Right ventricle myocardium superior (tissue), 1 donor: ENCODE results near the gene LTBP3. TPM values are rescaled to one million over a fixed set of nuclear protein-coding genes. Genes with fewer than 3 reads are reported as not detected.

ENCODE experiments used
- ATAC-seq: fragments of 200-7000 bp; cut with Tn5 transposase; one replicate; pipeline ENCODE4 v1.9.1; 2020; ENCODE audit warnings: mild to moderate bottlenecking; ENCODE audit not compliant: poor library complexity
- DNase-seq: peaks from one replicate; pipeline ENCODE4 v3.0.0-alpha.2; 2020
- intact Hi-C: fragments of 100-400 bp; cut with DNase I; formaldehyde crosslinking; loops from one replicate; pipeline ENCODE4 v1.11.2; 2022
- total RNA-seq: library from RNA; stranded (reverse); fragmentation: NEBNext Ultra II Directional; extraction: Animal tissue kit (Norgen Biotek cat#: 25700); gene quantifications from one replicate; pipeline ENCODE4 v1.2.1, GENCODE V29; 2021
- donor health status: DM: no; HTN: yes; CAD: no; lungs with severe emphysema.

LTBP3 gene
- total RNA-seq, 1 donor from 2014 or later = 73.4 TPM

DNA sequence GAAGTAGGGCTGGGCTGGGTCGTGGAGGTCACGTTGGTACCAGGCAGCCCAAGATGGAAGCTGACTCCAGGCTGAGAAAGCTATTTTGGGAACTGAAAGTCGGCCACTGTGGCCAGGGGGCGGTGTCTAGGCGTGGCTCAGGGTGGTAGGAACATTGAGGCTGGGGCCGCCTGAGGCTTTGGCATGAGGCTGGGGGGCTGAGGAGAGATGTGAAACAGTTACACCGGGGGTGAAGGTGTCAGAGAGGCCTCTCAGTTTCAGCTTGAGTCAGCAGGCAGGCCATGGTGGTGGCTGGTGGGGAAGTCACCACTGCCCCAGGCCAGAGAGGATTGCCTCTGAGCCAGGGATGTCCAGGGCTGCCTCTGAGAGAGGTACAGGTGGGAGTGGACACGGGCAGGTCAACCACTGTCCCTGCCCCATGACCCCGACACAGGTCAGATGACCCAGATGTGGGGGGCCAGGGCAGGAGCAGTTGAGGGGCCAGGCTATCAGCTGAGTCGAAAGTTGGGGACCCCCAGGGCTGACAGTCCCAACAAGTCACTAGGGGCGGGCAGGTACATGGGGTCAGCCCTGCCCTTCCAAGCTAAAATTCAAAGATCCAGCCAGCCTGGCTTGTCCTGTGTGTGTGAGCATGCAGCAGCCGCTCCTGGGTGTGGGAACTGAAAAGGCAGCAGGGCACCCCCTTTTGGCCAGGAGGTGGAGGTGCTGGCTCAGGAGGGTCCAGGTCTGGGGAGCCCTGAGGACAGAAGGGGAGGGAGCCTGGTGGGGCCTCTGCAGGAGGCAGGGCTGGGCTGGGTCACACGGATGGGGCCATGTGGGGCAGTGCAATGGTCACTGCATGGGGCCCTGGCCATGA lies 30.3 kb upstream of the LTBP3 start:
- DNase-seq (peak; percentile 76), ATAC-seq (peak; percentile 68)
- intact Hi-C loops = no loop called here

DNA sequence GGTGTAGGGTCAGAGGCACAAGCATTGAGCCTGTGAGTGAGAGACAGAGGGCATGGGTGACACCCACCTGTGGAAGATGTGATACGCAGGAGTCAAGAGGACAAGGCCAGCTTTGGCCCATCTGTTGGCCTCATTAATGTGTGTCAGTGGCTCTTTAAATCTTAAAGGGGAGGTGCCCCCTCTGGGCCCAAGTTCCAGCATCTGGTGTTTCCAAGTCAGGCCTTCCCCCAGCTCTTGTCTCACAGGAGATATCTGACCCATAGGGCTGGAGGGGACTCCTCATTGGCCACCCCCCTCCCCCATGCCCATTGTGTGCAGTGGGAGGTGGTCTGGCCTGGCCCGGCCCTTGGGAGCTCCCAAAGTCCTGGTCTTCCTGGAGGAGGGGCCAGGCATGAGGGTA lies 28.5 kb upstream of the LTBP3 start:
- no peak for DNase-seq
- intact Hi-C loops = no loop called here
- peak; percentile 20 for ATAC-seq

DNA sequence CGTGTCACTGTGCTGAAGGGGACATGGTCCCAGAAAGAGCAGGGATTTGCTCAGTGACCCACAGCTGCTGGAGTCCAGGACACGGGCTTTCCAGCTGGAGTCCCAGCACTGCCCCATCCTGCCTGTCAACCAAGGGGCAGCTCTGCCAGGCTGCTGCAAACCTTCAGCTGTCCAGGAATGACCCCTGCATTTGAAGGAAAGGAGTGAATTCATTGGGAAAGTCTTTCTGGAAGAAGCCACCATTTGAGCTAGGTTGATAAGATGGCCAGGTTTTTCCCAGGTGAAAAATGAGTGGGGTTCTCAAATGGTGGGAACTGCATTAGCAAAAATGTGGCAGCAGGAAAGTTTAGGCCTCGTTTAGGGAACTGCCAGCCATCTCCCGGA lies 28.1 kb upstream of the LTBP3 start:
- no peak for ATAC-seq
- intact Hi-C loops = no loop called here
- DNase-seq = no peak

DNA sequence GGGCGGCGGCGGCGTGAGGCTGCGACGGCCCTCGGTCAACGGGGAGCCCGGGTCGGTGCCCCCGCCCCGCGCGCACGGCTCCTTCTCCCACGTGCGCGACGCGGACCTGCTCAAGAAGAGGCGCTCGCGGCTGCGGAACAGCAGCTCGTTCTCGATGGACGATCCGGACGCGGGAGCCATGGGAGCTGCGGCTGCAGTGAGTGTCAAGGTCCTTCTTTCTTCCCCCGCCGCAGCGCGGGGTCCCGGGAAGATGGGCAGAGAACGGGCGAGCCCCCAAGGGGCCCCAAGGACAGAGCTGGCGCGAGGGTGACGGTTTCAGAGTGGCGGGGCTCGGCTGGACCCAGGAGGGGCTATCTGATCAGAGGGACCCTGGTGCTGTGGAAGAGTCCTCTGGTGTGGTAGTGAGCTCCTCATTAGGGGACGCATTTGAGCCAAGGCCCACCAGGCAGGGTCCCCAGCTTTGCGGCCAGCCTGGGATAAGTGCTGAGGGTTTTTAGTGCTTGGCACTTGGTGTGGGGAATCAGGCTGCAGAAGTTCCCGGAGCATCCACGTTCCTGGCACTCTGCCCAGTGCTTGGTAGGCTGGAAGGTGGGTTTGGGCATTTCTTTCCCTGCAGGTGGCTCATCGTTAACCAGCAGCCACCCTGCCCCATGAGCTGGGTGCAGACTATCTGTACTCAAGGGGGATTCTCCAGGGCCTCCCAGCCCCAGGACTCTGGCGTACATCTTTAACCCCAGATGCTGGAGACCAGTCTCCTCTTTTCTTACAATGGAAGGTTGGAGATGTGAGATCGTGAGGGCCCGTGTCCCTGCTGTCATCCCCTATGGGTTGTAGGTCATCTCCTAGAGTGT lies 27.5 kb upstream of the LTBP3 start:
- DNase-seq (no peak), ATAC-seq (no peak)
- intact Hi-C loops = no loop called here

DNA sequence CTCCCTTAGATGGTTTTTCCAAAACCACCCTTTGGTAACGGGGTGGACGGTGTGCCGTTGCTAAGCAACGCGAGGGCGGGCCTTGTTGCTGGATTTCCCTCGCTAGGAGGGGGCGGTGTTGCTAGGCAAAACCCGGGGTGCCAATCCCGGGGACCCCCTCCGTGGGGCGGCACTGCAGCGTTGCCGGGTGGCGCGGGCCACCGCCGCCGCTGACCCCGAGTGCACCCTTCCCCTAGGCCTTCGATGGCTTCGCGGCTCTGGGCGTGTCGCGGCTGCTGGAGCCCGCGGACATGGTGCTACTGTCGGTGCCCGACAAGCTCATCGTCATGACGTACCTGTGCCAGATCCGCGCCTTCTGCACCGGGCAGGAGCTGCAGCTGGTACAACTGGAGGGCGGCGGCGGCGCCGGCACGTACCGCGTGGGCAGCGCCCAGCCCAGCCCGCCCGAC lies 26.6 kb upstream of the LTBP3 start:
- ATAC-seq = no peak
- DNase-seq = no peak
- intact Hi-C loops = no loop called here

DNA sequence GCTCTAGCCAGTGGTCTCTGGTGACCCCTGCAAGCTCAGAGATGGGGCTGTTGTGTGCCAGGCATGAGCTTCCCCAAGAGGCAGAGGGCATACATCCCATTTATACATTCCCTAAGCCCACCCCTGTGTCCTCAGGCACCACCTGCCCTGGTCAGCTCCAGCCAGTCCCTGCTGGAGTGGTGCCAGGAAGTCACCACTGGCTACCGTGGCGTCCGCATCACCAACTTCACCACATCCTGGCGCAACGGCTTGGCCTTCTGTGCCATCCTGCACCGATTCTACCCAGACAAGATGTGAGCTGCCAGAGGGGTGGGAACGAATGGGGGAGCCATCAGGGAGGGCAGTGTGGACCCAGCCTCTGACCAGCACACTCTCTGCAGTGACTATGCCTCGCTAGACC lies 25.9 kb upstream of the LTBP3 start:
- no peak for DNase-seq
- intact Hi-C loops = no loop called here
- no peak for ATAC-seq

DNA sequence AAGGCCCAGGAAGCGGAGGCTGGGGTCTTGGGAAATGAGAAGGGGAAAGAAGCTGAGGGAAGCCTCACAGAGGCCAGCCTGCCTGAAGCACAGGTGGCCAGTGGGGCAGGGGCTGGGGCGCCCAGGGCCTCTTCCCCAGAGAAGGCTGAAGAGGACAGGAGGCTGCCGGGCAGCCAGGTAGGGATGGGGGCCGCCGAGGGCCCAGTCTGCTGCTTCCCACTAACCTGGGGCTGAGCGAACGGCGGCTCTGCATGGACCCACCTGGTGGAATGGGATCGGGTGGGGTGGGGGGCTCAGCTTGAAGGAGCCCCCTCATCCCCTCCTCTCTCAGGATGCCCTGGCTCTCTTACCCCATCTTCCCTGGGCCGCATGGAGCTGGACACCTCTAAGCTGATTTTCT lies 25.4 kb upstream of the LTBP3 start:
- DNase-seq (no peak), ATAC-seq (no peak)
- intact Hi-C loops = no loop called here

DNA sequence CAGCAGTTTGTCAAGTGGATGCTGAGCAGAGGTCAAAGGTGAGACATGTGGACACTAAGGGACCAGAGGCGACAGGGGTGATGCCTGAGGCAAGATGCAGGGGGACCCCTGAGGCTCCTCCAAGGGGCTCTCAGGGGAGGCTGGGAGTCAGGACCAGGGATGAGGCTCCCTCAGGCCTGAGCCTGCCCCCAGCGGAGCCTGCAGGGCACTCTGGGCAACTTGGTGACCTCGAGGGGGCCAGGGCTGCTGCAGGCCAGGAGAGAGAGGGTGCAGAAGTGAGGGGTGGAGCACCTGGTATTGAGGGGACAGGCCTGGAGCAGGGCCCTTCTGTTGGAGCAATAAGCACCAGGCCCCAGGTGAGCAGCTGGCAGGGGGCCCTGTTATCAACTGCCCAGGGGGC lies 23.8 kb upstream of the LTBP3 start:
- intact Hi-C loops = no loop called here
- no peak for ATAC-seq
- DNase-seq = no peak

DNA sequence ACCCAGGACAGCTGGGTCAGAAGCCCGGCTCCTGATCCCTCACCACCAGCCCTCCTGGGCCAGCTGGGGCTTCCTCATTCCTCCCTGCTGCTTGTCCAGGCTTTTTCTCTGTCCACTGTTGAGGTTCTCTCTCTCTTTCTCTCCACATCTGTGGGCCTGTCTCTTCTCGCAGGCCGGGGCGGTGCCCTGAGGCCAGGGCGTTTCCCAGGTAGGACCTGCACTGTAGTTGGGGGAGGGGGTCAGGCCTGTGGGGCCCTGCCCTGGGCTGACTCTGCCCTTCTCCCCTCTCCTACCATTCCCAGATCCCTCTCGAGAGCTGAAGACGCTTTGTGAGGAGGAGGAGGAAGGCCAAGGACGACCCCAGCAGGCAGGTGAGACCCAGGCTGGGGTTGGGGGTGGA lies 22.6 kb upstream of the LTBP3 start:
- ATAC-seq (no peak), DNase-seq (no peak)
- intact Hi-C loops = no loop called here

DNA sequence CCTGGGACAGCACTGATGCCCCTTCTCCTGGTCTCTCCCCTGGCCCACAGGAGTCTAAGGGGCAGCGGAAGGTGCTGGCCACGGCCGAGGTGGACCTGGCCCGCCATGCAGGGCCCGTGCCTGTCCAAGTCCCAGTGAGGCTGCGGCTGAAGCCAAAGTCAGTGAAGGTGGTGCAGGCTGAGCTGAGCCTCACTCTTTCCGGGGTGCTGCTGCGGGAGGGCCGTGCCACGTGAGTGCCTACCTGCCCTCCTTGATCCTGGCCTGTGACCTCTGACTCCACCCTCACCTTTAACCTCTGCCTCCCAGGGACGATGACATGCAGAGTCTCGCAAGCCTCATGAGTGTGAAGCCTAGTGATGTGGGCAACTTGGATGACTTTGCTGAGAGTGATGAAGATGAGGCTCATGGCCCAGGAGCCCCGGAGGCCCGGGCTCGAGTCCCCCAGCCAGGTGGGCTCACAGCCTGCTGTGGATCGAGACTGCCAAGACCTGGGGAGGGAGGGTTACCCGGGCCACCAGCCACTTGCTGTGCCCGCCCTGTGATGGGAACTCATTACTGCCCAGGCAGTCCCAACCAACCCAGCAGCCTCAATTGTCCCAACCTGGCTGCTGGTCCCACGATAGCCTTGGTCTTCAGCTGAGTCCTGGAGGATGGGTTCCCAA lies 22.0 kb upstream of the LTBP3 start:
- no peak for ATAC-seq

DNA sequence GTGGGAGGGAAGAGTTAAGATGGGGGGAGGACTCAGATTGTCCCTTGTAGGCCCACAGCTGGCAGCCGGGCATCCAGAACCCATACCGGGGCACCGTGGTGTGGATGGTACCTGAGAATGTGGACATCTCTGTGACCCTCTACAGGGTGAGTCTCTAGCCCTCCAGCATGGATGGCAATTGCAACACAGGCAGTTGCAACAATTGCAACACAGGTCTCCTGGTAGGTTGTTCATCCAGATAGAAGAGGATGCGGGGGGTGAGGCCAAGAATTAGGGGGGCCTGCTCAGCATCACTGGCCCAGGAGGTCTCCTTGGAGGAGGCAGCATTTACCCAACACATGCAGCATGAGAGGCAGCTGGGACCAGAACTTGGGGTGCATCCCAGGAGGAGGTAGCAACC lies 21.1 kb upstream of the LTBP3 start:
- ATAC-seq = no peak
- intact Hi-C loops = no loop called here
- no peak for DNase-seq

More for the DNA sequence above, 22.0 kb upstream of the LTBP3 start:
- intact Hi-C loops = no loop called here
- DNase-seq = no peak

DNA sequence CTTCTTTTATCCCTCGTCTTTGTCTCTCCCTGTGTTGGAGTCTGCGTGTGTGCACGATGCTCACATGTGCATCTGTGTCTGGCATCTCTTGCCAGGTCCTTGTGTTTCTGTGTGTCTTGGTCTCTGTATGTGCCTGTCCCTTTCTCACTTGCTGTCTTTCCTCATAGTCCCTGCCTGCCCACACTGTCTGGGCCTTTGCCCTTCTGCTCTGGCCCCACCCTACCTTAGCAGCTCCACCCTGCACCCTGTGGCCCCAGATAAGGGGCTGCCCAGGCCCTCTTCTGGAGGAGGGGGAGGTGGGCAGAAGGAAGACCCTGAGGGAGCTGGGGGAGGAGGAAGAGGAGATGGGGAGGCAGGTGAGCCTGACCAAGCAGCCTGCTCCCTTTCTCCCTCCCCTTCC lies 20.5 kb upstream of the LTBP3 start:
- no peak for DNase-seq
- intact Hi-C loops = no loop called here
- ATAC-seq = no peak

DNA sequence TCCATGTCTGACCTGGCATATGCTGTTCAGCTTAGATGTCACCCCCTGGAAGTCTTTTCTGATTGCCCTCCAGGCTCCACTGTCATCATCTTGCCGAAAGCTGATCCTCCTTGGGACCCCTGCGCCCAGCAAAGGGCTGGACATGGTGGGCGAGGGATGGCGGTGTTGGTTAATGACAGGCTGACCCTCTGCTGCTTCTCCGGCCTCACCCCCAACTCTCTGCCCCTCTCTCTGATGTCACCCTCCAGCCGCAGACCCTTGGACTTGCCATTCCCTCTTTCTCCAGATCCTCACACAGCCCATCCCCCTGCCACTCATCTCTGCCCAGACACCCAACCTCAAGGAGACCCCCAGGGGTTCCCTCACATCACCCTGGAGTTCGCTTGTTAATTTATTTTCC lies 20.0 kb upstream of the LTBP3 start:
- ATAC-seq (no peak), DNase-seq (no peak)
- intact Hi-C loops = no loop called here

DNA sequence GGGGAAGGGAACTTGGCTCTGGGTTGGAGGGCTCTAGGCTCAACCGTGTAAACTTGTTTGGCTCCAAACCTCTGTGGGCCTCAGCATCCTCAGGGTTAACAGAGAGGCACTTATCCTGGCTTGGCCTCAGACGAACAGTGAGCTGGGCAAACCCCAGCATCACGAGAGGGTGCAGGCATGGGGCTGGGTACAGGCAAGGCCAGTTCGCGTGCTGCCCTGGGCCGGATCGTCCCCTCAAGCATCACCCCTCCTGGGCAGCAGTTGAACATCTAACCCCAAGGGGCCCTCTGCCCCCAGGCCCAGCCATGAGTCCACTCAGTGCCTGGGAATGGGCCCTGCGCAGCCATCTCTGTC lies 19.6 kb upstream of the LTBP3 start:
- ATAC-seq = no peak
- intact Hi-C loops = no loop called here

DNA sequence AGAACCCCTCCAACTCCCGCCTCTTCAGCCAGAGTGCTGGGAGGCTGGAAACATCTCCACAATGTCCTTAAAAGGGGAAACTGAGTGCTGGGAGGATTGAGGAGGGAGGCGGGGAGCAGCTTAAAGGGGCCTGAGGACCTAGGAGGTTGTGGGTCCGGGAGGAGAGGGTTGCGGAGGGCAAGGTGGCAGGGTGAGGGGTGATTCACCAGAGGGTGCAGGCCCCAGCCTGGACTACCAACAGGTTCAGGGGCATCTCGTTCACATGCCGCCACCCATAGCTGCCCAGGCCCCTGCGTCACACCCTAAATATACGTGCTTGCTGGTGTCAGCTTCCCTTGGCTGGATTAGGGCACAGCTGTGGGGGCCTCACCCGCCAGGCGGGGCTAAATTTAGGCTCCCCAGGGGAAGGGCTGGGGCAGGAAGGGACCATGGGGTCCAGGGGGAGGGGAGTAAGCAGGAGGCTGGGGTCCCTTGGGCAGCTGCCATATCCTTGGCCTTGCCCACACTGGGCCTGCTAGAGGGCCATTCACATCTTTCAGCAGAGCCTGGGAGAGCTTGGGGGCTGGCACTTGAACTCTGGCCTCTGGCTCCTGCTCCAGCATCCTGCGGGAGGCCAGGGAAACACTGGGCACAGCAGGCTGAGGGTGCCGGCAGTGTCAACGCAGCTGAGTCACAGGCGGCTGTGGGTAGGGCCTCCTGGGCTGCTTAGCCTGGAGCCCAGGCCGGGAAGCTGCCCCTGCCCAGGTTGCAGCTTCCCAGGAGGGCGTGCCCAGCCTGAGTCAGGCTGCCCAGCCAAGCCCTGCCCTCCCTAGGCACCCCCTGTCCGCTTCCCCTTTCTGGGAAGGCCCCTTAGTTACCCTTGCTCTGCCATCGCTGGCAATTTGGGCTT lies 19.0 kb upstream of the LTBP3 start:
- intact Hi-C loops = no loop called here
- ATAC-seq (peak; percentile 18), DNase-seq (peak; percentile 81)

More for the DNA sequence above, 19.6 kb upstream of the LTBP3 start:
- no peak for DNase-seq

DNA sequence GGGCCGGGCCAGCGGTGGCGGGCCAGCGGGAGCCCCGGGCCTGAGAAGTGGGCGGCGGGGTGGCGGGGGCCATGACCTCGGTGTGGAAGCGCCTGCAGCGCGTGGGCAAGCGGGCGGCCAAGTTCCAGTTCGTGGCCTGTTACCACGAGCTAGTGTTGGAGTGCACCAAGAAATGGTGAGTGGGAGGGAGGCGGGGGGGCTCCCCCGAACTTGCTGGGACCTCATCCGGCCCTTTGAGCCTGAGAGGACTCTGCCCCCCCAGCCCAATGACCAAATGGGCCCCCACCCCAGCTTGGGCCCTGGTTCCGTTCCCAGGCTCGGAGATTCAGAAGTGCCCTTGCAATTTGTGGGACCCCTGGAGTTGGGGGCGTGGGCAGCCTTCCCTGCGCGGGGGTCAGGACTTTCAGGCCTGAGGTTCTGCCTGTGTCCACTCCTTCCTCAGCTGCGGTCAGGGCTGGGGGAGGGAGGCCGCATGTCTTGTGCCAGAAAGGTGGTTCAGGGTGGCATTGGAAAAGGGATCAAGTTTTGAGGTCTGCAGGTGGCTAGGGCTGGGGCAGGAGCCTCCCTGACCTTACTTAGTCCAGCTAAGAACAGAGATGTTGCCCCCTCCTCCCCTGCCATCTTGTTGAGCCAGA lies 18.2 kb upstream of the LTBP3 start:
- no peak for DNase-seq
- ATAC-seq = no peak

DNA sequence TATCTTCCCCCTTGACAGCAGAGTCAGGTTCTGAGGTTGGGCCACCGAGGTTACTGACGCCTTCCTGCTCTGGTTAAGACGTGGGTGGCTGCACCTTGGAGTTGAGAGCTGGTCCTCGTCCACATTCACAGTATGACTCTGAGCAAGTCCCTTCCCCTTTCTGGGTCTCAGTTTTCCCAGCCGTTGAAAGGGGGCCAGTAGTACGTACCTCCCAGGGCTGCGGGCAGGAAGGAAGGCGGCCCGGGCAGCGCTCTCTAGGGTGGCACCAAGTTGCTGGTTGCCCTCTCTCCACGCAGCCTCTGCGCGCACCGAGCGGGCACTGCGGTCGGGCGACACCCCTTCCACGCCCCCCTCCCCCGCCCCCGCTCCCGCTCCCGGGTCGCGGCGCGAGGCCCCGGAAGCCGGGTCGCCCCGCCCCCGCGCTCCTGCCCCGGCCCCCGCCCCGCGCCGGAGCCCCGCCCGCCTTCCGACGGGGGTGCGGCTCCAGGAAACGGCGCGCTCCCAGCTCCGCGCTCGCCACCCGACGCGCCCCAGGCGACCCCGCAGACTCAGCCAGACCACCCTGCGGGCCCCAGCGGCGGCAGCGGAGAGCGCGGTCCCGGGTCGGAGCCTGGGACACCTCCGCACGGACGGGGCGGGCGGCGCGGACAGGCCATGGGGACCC lies 17.5 kb upstream of the LTBP3 start, which contains the start of gene EHBP1L1:
Gene EHBP1L1 (plus strand): TSS at position 486 of the 664 bp plus-strand sequence. CDS start 250 bp downstream, outside the sequence.
- ATAC-seq (peak; percentile 28), DNase-seq (peak; percentile 87)
- intact Hi-C loops = no loop called here

More for the DNA sequence above, 18.2 kb upstream of the LTBP3 start:
- intact Hi-C loops = no loop called here
